ENCODE data around the gene GARIN3. TPM values are rescaled to one million over a fixed set of nuclear protein-coding genes. Genes with fewer than 3 reads are reported as not detected.

Gene GARIN3
- total and polyA plus RNA-seq, 12 donors, result not detected

DNA sequence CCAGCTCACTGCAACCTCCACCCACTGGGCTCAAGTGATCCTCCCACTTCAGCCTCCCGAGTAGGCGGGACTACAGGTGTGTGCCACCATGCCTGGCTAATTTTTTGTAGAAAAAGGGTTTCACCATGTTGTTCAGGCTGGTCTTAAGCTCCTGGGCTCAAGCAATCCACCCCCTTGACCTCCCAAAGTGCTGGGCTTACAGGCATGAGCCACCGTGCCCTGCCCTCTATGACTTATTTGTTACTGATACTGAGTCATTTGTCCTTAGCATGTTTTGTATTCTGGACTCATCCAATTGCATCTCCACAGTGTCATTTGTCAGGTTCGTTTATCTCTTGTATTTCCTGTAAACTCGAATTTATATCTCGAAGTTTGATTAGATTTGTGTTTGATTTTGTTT is 11.9 kb upstream of the GARIN3 start:
- 45 to 55% (median 54%) methylated on average over 6 of the region's 6 CpGs for WGBS, 4 donors

DNA sequence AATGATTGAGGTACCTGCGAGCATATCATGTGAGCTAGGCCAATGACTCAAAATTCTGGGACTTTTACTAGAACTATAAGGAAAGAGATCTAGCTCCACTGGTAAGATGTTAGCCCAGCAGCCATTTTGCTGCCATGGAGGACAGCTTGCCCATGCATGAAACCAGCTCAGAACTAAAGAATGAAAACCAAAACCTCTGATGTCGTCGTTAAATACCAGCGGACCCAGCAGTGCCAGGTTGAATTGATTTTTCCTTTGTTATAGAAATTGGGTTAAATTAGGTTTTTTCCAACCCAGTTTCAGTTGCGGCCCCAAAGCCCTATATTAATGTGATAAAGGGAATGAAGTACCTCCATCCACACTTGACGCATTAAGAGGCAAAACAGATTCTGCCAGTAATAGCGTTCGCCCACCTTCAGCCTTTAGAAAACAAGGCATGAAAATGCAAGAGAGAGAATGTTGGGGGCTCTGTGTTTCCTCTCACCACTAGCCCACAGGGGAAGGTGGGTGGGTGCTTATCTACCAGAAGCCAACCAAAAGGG is 9.1 kb upstream of the GARIN3 start:
- H3K27ac ChIP-seq, result no peak overlapping the region
- no peaks in the 10 kb centered on the region for H3K9me3 ChIP-seq (replicated peaks in 1 of 3)
- DNase-seq, result no peak
- TF ChIP-seq CTCF (IDR thresholded peaks at IDR 0.05), result no peak
- H3K27me3 ChIP-seq, result no peaks in the 10 kb centered on the region
- no peaks in the 10 kb centered on the region for H3K36me3 ChIP-seq (replicated peaks in 1 of 2)
- H3K4me3 ChIP-seq, result no peak overlapping the region
- intact Hi-C loops (cut with DNase I), result no loop called here
- H3K4me1 ChIP-seq (replicated peaks in 1 of 2), result no peaks in the 10 kb centered on the region
- WGBS, 4 donors, result 85 to 97% (median 90%) methylated on average over 8 of the region's 8 CpGs

More for the DNA sequence above, 11.9 kb upstream of the GARIN3 start:
- TF ChIP-seq POLR2A (IDR thresholded peaks at IDR 0.05), result no peak
- no peak for TF ChIP-seq CTCF (IDR thresholded peaks at IDR 0.05)
- Histone ChIP-seq H3K36me3 (replicated peaks in 1 of 2) (no peaks in the 10 kb centered on the region), H3K4me3 (no peak overlapping the region), H3K27me3 (no peaks in the 10 kb centered on the region), H3K4me1 (replicated peaks in 1 of 2) (no peaks in the 10 kb centered on the region), H3K9me3 (replicated peaks in 1 of 3) (no peaks in the 10 kb centered on the region), H3K27ac (no peak overlapping the region)
- DNase-seq, result peak in 2 of 7 donors; percentile 3 to 38
- intact Hi-C loops (cut with DNase I), result no loop called here

GRCh38 chr5:157172403-157172802 is 6.3 kb upstream of the GARIN3 start:
- 66 to 71% (median 68%) methylated on average over 2 of the region's 2 CpGs for WGBS, 4 donors
- no peak for DNase-seq
- intact Hi-C loops (cut with DNase I), result no loop called here

GRCh38 chr5:157168286-157168685 is 2.2 kb upstream of the GARIN3 start:
- no peak for DNase-seq
- H3K36me3 ChIP-seq (replicated peaks in 1 of 2), result no peaks in the 10 kb centered on the region
- intact Hi-C loops (cut with DNase I), result no loop called here
- H3K4me1 ChIP-seq (replicated peaks in 1 of 2), result no peaks in the 10 kb centered on the region
- TF ChIP-seq POLR2A (IDR thresholded peaks at IDR 0.05), result no peak
- no peak for TF ChIP-seq CTCF (IDR thresholded peaks at IDR 0.05)
- H3K9me3 ChIP-seq (replicated peaks in 1 of 3), result no peaks in the 10 kb centered on the region
- no peak overlapping the region for H3K4me3 ChIP-seq
- no peak overlapping the region for H3K27ac ChIP-seq
- WGBS, 4 donors, result 84 to 95% (median 93%) methylated on average over 5 of the region's 5 CpGs
- no peaks in the 10 kb centered on the region for H3K27me3 ChIP-seq

More at GRCh38 chr5:157172403-157172802, 6.3 kb upstream of the GARIN3 start:
- Histone ChIP-seq H3K4me1 (replicated peaks in 1 of 2) (no peaks in the 10 kb centered on the region), H3K36me3 (replicated peaks in 1 of 2) (no peaks in the 10 kb centered on the region), H3K4me3 (no peak overlapping the region), H3K9me3 (replicated peaks in 1 of 3) (no peaks in the 10 kb centered on the region), H3K27me3 (no peaks in the 10 kb centered on the region), H3K27ac (no peak overlapping the region)
- TF ChIP-seq POLR2A (IDR thresholded peaks at IDR 0.05) (no peak), CTCF (IDR thresholded peaks at IDR 0.05) (no peak)

All from adrenal gland (tissue), 12 donors.